ENCODE results near the gene SULT2A1.
"Not testable (repeated sequence)": the region's sequence is repeated elsewhere in the genome, so short reads cannot be mapped to it uniquely, and the experiment has no call there.

DNA sequence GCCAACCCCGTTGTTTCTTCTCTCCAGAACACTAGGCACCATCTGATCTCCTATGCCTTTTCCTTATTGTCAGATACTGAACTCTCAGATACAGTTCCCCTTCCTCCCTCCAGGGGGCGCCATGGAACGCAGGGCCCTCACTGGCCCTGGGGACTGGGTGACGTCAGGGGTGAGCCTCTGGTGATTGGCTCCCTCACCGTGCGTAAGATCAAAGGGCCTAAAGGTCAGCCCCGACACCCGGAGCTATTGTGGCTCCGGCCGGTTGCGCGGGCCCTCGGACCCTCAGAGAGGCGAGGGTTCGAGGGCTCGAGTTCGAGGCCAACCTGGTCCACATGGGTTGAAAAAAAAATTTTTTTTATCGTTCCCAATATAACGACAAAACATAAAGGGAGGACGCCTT is 42.5 kb upstream of the SULT2A1 start:
- TF ChIP-seq EP300, POLR2A, POLR2AphosphoS5 (IDR thresholded peaks at IDR 0.05): not testable (repeated sequence)
- TF ChIP-seq, protein P1, sequence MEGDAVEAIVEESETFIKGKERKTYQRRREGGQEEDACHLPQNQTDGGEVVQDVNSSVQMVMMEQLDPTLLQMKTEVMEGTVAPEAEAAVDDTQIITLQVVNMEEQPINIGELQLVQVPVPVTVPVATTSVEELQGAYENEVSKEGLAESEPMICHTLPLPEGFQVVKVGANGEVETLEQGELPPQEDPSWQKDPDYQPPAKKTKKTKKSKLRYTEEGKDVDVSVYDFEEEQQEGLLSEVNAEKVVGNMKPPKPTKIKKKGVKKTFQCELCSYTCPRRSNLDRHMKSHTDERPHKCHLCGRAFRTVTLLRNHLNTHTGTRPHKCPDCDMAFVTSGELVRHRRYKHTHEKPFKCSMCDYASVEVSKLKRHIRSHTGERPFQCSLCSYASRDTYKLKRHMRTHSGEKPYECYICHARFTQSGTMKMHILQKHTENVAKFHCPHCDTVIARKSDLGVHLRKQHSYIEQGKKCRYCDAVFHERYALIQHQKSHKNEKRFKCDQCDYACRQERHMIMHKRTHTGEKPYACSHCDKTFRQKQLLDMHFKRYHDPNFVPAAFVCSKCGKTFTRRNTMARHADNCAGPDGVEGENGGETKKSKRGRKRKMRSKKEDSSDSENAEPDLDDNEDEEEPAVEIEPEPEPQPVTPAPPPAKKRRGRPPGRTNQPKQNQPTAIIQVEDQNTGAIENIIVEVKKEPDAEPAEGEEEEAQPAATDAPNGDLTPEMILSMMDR (IDR thresholded peaks at IDR 0.05), result not testable (repeated sequence)

Data from gastroesophageal sphincter (tissue), 3 donors.